Right atrium auricular region (tissue), 2 donors: ENCODE data around the gene LRBA. TPM values are rescaled to one million over a fixed set of nuclear protein-coding genes. Genes with fewer than 3 reads are reported as not detected.

Source experiments
- DNase-seq: peaks from one replicate; pipeline ENCODE4 v3.0.0-alpha.2; 2019; ENCODE audit warnings: low spot score
- H3K27ac ChIP-seq, 2 donors: fragments of 200-600 bp; sonication (generic); 1 replicate in 1 of 2; 2 replicates in 1 of 2; pipeline ENCODE4 v1.5.1; 2016 to 2019
- H3K27me3 ChIP-seq, 2 donors: fragments of 200-600 bp; sonication (generic); one replicate each; pipeline versions ENCODE4 v1.5.1 to v1.6.0; 2017 to 2019
- H3K36me3 ChIP-seq: fragments of 200-600 bp; sonication (generic); one replicate; pipeline ENCODE4 v1.5.1; 2016
- H3K4me1 ChIP-seq, 2 donors: fragments of 200-600 bp; sonication (generic); one replicate each; pipeline versions ENCODE4 v1.5.1 to v1.6.0; 2017 to 2019
- H3K4me3 ChIP-seq, 2 donors: fragments of 200-600 bp; sonication (generic); 1 replicate in 1 of 2; 2 replicates in 1 of 2; pipeline ENCODE4 v1.5.1; 2017 to 2019; ENCODE audit warnings: mild to moderate bottlenecking in 1 of 2, moderate library complexity in 1 of 2
- H3K9me3 ChIP-seq, 2 donors: fragments of 200-600 bp; sonication (generic); one replicate each; pipeline ENCODE4 v1.5.1; 2019
- CTCF ChIP-seq, 2 donors: fragments of 200-600 bp; sonication (generic); IDR thresholded peaks; one replicate each; pipeline ENCODE4 v1.5.1; 2019; ENCODE audit warnings: antibody characterized with exemption in 2 of 2
- total RNA-seq, 2 donors: library from RNA; depleted of rRNA; stranded (reverse); fragments of >200 nt; gene quantifications; one replicate each; pipeline ENCODE4 v1.1.0, GENCODE V29; 2016

The LRBA gene
- total RNA-seq, 2 donors from 2014 or later: 20.8 to 37.7 TPM

- Histone ChIP-seq H3K9me3 (no peaks in the 10 kb centered on the region), H3K27me3 (no peaks in the 10 kb centered on the region), H3K4me3 (no peak overlapping the region), H3K4me1 (no peaks in the 10 kb centered on the region), H3K27ac (no peak overlapping the region), H3K36me3 (no peaks in the 10 kb centered on the region)
- TF ChIP-seq CTCF (IDR thresholded peaks at IDR 0.05): no peak
- no peak for DNase-seq
These were observed 300.3 kb downstream of the LRBA start for GRCh38 chr4:150714462-150715438.

- DNase-seq: no peak
- Histone ChIP-seq H3K4me1 (no peaks in the 10 kb centered on the region), H3K36me3 (no peaks in the 10 kb centered on the region)
These were observed 301.8 kb downstream of the LRBA start for GRCh38 chr4:150713251-150713650.

GRCh38 chr4:150710770-150711375 lies 304.2 kb downstream of the LRBA start:
- H3K27ac ChIP-seq: no peak overlapping the region
- TF ChIP-seq CTCF (IDR thresholded peaks at IDR 0.05): no peak
- H3K36me3 ChIP-seq: no peaks in the 10 kb centered on the region
- DNase-seq: no peak
- no peaks in the 10 kb centered on the region for H3K27me3 ChIP-seq
- H3K4me1 ChIP-seq: no peaks in the 10 kb centered on the region
- H3K4me3 ChIP-seq: no peak overlapping the region
- no peaks in the 10 kb centered on the region for H3K9me3 ChIP-seq

More at GRCh38 chr4:150713251-150713650, 301.8 kb downstream of the LRBA start:
- no peak overlapping the region for H3K4me3 ChIP-seq
- no peak for TF ChIP-seq CTCF (IDR thresholded peaks at IDR 0.05)
- H3K27me3 ChIP-seq: no peaks in the 10 kb centered on the region
- H3K27ac ChIP-seq: no peak overlapping the region
- no peaks in the 10 kb centered on the region for H3K9me3 ChIP-seq

- Histone ChIP-seq H3K4me1 (no peaks in the 10 kb centered on the region), H3K4me3 (no peak overlapping the region), H3K9me3 (no peaks in the 10 kb centered on the region), H3K27ac (no peak overlapping the region), H3K27me3 (no peaks in the 10 kb centered on the region), H3K36me3 (no peaks in the 10 kb centered on the region)
- no peak for DNase-seq
- no peak for TF ChIP-seq CTCF (IDR thresholded peaks at IDR 0.05)
These were observed 307.1 kb downstream of the LRBA start for GRCh38 chr4:150708004-150708403.

- Histone ChIP-seq H3K4me1 (no peaks in the 10 kb centered on the region), H3K27ac (no peak overlapping the region), H3K9me3 (no peaks in the 10 kb centered on the region), H3K27me3 (no peaks in the 10 kb centered on the region), H3K4me3 (no peak overlapping the region), H3K36me3 (no peaks in the 10 kb centered on the region)
- TF ChIP-seq CTCF (IDR thresholded peaks at IDR 0.05): no peak
- no peak for DNase-seq
These were observed 315.5 kb downstream of the LRBA start for GRCh38 chr4:150699599-150699998.
